ENCODE results near the gene SOS2. TPM values are rescaled to one million over a fixed set of nuclear protein-coding genes. Genes with fewer than 3 reads are reported as not detected.
"Not testable (repeated sequence)": the region's sequence is repeated elsewhere in the genome, so short reads cannot be mapped to it uniquely, and the experiment has no call there.

SOS2 gene
- total and polyA plus RNA-seq, 2 donors (not counting 1 experiment from before 2014, with no cell fraction given): 16.1 to 23.8 TPM

DNA sequence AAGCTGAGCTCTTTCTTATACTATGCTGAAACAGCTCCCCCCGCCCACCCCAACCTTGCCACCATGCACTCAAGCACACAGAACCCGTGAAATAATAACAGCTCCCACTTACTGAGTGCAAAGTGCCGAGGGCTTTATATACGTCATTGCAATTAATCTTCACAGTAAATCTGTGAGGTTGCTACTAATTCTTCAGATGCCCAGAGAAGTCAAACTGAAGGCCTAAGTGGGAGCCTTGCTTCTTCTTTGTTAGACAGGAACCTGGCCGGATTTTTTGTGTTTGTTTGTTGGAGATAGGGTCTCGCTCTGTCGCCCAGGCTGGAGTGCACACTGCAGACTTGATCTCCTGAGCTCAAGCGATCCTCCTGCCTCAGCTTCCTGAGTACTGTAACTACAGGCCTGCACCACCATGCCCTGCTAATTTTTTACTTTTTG lies 149.1 kb downstream of the SOS2 start:
- H2AFZ ChIP-seq (ENCODE audit: low read length): no peak overlapping the region
- no peak overlapping the region for H3K4me2 ChIP-seq (ENCODE audit: extremely low read depth, insufficient read depth, low read length)
- H3K9ac ChIP-seq (ENCODE audit: insufficient read depth, low read length): no peak overlapping the region
- no peak overlapping the region for H3K4me3 ChIP-seq (replicated peaks in 1 of 4; ENCODE audit: control extremely low read depth in 1 of 4, insufficient read depth in 1 of 4, low read depth in 3 of 4, low read length in 4 of 4)
- no peaks in the 10 kb centered on the region for H4K20me1 ChIP-seq (ENCODE audit: control insufficient read depth, extremely low read depth, insufficient read depth, low read length)
- H3K27ac ChIP-seq (ENCODE audit: insufficient read depth, low read length): no peak overlapping the region
- no peaks in the 10 kb centered on the region for H3K36me3 ChIP-seq (ENCODE audit: control insufficient read depth, insufficient read depth, low read length)
- TF ChIP-seq, protein P1, sequence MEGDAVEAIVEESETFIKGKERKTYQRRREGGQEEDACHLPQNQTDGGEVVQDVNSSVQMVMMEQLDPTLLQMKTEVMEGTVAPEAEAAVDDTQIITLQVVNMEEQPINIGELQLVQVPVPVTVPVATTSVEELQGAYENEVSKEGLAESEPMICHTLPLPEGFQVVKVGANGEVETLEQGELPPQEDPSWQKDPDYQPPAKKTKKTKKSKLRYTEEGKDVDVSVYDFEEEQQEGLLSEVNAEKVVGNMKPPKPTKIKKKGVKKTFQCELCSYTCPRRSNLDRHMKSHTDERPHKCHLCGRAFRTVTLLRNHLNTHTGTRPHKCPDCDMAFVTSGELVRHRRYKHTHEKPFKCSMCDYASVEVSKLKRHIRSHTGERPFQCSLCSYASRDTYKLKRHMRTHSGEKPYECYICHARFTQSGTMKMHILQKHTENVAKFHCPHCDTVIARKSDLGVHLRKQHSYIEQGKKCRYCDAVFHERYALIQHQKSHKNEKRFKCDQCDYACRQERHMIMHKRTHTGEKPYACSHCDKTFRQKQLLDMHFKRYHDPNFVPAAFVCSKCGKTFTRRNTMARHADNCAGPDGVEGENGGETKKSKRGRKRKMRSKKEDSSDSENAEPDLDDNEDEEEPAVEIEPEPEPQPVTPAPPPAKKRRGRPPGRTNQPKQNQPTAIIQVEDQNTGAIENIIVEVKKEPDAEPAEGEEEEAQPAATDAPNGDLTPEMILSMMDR (conservative IDR thresholded peaks at IDR 0.05 in 1 of 2, IDR thresholded peaks at IDR 0.05 in 1 of 2; ENCODE audit: low read depth in 1 of 2, low read length in 2 of 2): no peak
- TF ChIP-seq EZH2 (IDR thresholded peaks at IDR 0.05; ENCODE audit: low read length, missing control alignments): no peak
- no peaks in the 10 kb centered on the region for H3K27me3 ChIP-seq (ENCODE audit: control insufficient read depth, insufficient read depth, low read length)
- DNase-seq (ENCODE audit: low read depth in 2 of 2): no peak
- H3K4me1 ChIP-seq (ENCODE audit: control insufficient read depth, extremely low read depth, insufficient read depth, low read length): peaks cover 2% of the 10 kb centered on the region
- no peaks in the 10 kb centered on the region for H3K9me3 ChIP-seq (ENCODE audit: control insufficient read depth, insufficient read depth, low read depth, low read length)
- H3K79me2 ChIP-seq (ENCODE audit: control insufficient read depth, insufficient read depth, low read length): no peaks in the 10 kb centered on the region

DNA sequence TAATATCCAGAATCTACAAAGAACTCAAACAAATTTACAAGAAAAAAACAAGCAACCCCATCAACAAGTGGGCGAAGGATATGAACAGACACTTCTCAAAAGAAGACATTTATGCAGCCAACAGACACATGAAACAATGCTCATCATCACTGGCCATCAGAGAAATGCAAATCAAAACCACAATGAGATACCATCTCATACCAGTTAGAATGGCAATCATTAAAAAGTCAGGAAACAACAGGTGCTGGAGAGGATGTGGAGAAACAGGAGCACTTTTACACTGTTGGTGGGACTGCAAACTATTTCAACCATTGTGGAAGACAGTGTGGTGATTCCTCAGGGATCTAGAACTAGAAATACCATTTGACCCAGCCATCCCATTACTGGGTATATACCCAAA lies 152.3 kb downstream of the SOS2 start:
- H3K4me3 ChIP-seq (replicated peaks in 1 of 4; ENCODE audit: control extremely low read depth in 1 of 4, insufficient read depth in 1 of 4, low read depth in 3 of 4, low read length in 4 of 4); DNase-seq (ENCODE audit: low read depth in 2 of 2); H3K9ac ChIP-seq (ENCODE audit: insufficient read depth, low read length); H3K27me3 ChIP-seq (ENCODE audit: control insufficient read depth, insufficient read depth, low read length); H3K9me3 ChIP-seq (ENCODE audit: control insufficient read depth, insufficient read depth, low read depth, low read length); H3K4me1 ChIP-seq (ENCODE audit: control insufficient read depth, extremely low read depth, insufficient read depth, low read length); H3K4me2 ChIP-seq (ENCODE audit: extremely low read depth, insufficient read depth, low read length); H3K79me2 ChIP-seq (ENCODE audit: control insufficient read depth, insufficient read depth, low read length); H3K27ac ChIP-seq (ENCODE audit: insufficient read depth, low read length); H2AFZ ChIP-seq (ENCODE audit: low read length); H3K36me3 ChIP-seq (ENCODE audit: control insufficient read depth, insufficient read depth, low read length); H4K20me1 ChIP-seq (ENCODE audit: control insufficient read depth, extremely low read depth, insufficient read depth, low read length): not testable (repeated sequence)

DNA sequence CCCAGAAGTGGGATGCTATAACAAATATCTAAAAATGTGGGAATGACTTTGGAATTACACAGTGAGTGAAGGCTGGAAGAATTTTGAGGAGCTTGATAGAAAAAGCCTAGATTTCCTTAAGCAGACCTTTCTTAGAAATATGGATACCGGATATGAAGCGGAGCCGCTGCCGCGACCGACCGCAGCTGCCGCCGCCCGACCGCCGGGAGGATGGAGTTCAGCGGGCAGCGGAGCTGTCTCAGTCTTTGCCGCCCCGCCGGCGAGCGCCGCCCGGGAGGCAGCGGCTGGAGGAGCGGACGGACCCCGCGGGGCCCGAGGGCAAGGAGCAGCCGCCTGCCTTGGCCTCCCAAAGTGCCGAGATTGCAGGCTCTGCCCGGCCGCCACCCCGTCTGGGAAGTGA lies 157.7 kb downstream of the SOS2 start:
- H3K9ac ChIP-seq (ENCODE audit: insufficient read depth, low read length); H2AFZ ChIP-seq (ENCODE audit: low read length); H3K27me3 ChIP-seq (ENCODE audit: control insufficient read depth, insufficient read depth, low read length); H3K4me3 ChIP-seq (replicated peaks in 1 of 4; ENCODE audit: control extremely low read depth in 1 of 4, insufficient read depth in 1 of 4, low read depth in 3 of 4, low read length in 4 of 4); H3K4me2 ChIP-seq (ENCODE audit: extremely low read depth, insufficient read depth, low read length); H3K36me3 ChIP-seq (ENCODE audit: control insufficient read depth, insufficient read depth, low read length); H3K4me1 ChIP-seq (ENCODE audit: control insufficient read depth, extremely low read depth, insufficient read depth, low read length); H3K27ac ChIP-seq (ENCODE audit: insufficient read depth, low read length); H3K9me3 ChIP-seq (ENCODE audit: control insufficient read depth, insufficient read depth, low read depth, low read length); DNase-seq (ENCODE audit: low read depth in 2 of 2); H4K20me1 ChIP-seq (ENCODE audit: control insufficient read depth, extremely low read depth, insufficient read depth, low read length); H3K79me2 ChIP-seq (ENCODE audit: control insufficient read depth, insufficient read depth, low read length): not testable (repeated sequence)

DNA sequence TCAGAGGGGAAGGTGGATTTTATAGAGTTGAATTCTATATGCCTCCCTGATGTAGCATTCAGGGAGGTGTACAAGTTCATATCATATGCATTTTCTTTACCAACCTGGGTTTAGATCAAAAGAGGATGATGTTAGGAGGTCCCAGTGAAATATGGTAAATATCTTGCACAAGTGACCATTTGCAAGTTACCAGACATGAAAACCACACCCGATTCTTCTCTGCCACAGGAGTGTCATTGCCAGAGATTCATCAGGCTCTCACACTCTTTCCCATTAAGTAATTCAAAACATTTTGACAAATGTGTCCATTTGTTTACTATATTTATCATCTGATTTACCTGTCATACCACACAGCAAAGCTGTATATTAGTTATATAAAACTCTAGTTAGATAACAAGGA lies 159.0 kb downstream of the SOS2 start:
- H3K27ac ChIP-seq (ENCODE audit: insufficient read depth, low read length): no peak overlapping the region
- no peak overlapping the region for H3K4me3 ChIP-seq (replicated peaks in 1 of 4; ENCODE audit: control extremely low read depth in 1 of 4, insufficient read depth in 1 of 4, low read depth in 3 of 4, low read length in 4 of 4)
- H4K20me1 ChIP-seq (ENCODE audit: control insufficient read depth, extremely low read depth, insufficient read depth, low read length): no peaks in the 10 kb centered on the region
- H3K27me3 ChIP-seq (ENCODE audit: control insufficient read depth, insufficient read depth, low read length): no peaks in the 10 kb centered on the region
- TF ChIP-seq, protein P1 (conservative IDR thresholded peaks at IDR 0.05 in 1 of 2, IDR thresholded peaks at IDR 0.05 in 1 of 2; ENCODE audit: low read depth in 1 of 2, low read length in 2 of 2): no peak
- TF ChIP-seq EZH2 (IDR thresholded peaks at IDR 0.05; ENCODE audit: low read length, missing control alignments): no peak
- DNase-seq (ENCODE audit: low read depth in 2 of 2): no peak
- H3K79me2 ChIP-seq (ENCODE audit: control insufficient read depth, insufficient read depth, low read length): no peaks in the 10 kb centered on the region
- H2AFZ ChIP-seq (ENCODE audit: low read length): no peak overlapping the region
- H3K36me3 ChIP-seq (ENCODE audit: control insufficient read depth, insufficient read depth, low read length): no peaks in the 10 kb centered on the region
- no peak overlapping the region for H3K9ac ChIP-seq (ENCODE audit: insufficient read depth, low read length)
- no peaks in the 10 kb centered on the region for H3K4me1 ChIP-seq (ENCODE audit: control insufficient read depth, extremely low read depth, insufficient read depth, low read length)
- no peak overlapping the region for H3K4me2 ChIP-seq (ENCODE audit: extremely low read depth, insufficient read depth, low read length)
- no peaks in the 10 kb centered on the region for H3K9me3 ChIP-seq (ENCODE audit: control insufficient read depth, insufficient read depth, low read depth, low read length)
